Measurements from ENCODE around the gene AGTPBP1. TPM values are rescaled to one million over a fixed set of nuclear protein-coding genes. Genes with fewer than 3 reads are reported as not detected.

AGTPBP1 gene
- total and polyA plus RNA-seq, 2 experiments from 2014 or later = 6.6 to 12.9 TPM

- Histone ChIP-seq H3K4me3 (no peak overlapping the region), H3K9me3 (ENCODE audit: low read depth) (no peaks in the 10 kb centered on the region), H3K9ac (no peak overlapping the region), H2AFZ (no peak overlapping the region), H3K9me2 (ENCODE audit: insufficient read depth) (no peaks in the 10 kb centered on the region), H3K4me2 (ENCODE audit: unreplicated experiment) (no peak overlapping the region), H4K20me1 (ENCODE audit: insufficient read depth) (no peaks in the 10 kb centered on the region), H3K36me3 (ENCODE audit: low read depth) (no peaks in the 10 kb centered on the region), H3K27ac (0 out of 2 replicates have a peak overlapping the region, but pooled peaks have one; percentile 5), H3K4me1 (ENCODE audit: insufficient read depth) (peaks cover 14% of the 10 kb centered on the region), H3K79me2 (ENCODE audit: insufficient read depth) (no peaks in the 10 kb centered on the region), H3K27me3 (replicated peaks; ENCODE audit: insufficient read depth) (no peaks in the 10 kb centered on the region), H3F3A (ENCODE audit: insufficient read depth) (no peaks in the 10 kb centered on the region)
- DNase-seq = peak; percentile 77
- TF ChIP-seq EZH2phosphoT487 (IDR thresholded peaks at IDR 0.05; ENCODE audit: insufficient read depth, low read depth) (no peak), EZH2 (IDR thresholded peaks at IDR 0.05; ENCODE audit: insufficient read depth, poor library complexity, severe bottlenecking) (no peak)
- WGBS, 2 experiments (ENCODE audit: low coverage in 1 of 2, low lambda C conversion rate in 2 of 2, missing lambda C conversion rate in 2 of 2) = 3% methylated on average over 2 of the region's 2 CpGs
- in situ Hi-C loops (cut with MboI) = no loop called here
These were observed 171.8 kb downstream of the AGTPBP1 start for GRCh38 chr9:85569988-85570387.

GRCh38 chr9:85559526-85559925, 182.2 kb downstream of the AGTPBP1 start:
- Histone ChIP-seq H3K36me3 (ENCODE audit: low read depth) (no peaks in the 10 kb centered on the region), H3K79me2 (ENCODE audit: insufficient read depth) (no peaks in the 10 kb centered on the region), H3K4me3 (no peak overlapping the region), H3K27ac (no peak overlapping the region), H3K9ac (no peak overlapping the region), H3K9me2 (ENCODE audit: insufficient read depth) (no peaks in the 10 kb centered on the region), H3K4me2 (ENCODE audit: unreplicated experiment) (no peak overlapping the region), H2AFZ (no peak overlapping the region), H4K20me1 (ENCODE audit: insufficient read depth) (no peaks in the 10 kb centered on the region), H3K4me1 (ENCODE audit: insufficient read depth) (no peaks in the 10 kb centered on the region), H3K27me3 (replicated peaks; ENCODE audit: insufficient read depth) (no peaks in the 10 kb centered on the region), H3K9me3 (ENCODE audit: low read depth) (no peaks in the 10 kb centered on the region), H3F3A (ENCODE audit: insufficient read depth) (no peaks in the 10 kb centered on the region)
- 66 to 71% methylated on average over 3 of the region's 3 CpGs for WGBS, 2 experiments (ENCODE audit: low coverage in 1 of 2, low lambda C conversion rate in 2 of 2, missing lambda C conversion rate in 2 of 2)
- TF ChIP-seq EZH2 (IDR thresholded peaks at IDR 0.05; ENCODE audit: insufficient read depth, poor library complexity, severe bottlenecking) (no peak), EZH2phosphoT487 (IDR thresholded peaks at IDR 0.05; ENCODE audit: insufficient read depth, low read depth) (no peak)
- in situ Hi-C loops (cut with MboI) = no loop called here
- DNase-seq = no peak

- H3K9me3 ChIP-seq (ENCODE audit: low read depth) = no peaks in the 10 kb centered on the region
- no peaks in the 10 kb centered on the region for H3F3A ChIP-seq (ENCODE audit: insufficient read depth)
- WGBS, 2 experiments (ENCODE audit: low coverage in 1 of 2, low lambda C conversion rate in 2 of 2, missing lambda C conversion rate in 2 of 2) = 87 to 100% methylated on average over 1 of the region's 1 CpG
- no peak overlapping the region for H3K4me2 ChIP-seq (ENCODE audit: unreplicated experiment)
- H3K9ac ChIP-seq = no peak overlapping the region
- no peaks in the 10 kb centered on the region for H3K36me3 ChIP-seq (ENCODE audit: low read depth)
- no peak overlapping the region for H3K27ac ChIP-seq
- in situ Hi-C loops (cut with MboI) = no loop called here
- no peaks in the 10 kb centered on the region for H3K4me1 ChIP-seq (ENCODE audit: insufficient read depth)
- no peaks in the 10 kb centered on the region for H3K27me3 ChIP-seq (replicated peaks; ENCODE audit: insufficient read depth)
- TF ChIP-seq EZH2phosphoT487 (IDR thresholded peaks at IDR 0.05; ENCODE audit: insufficient read depth, low read depth) = no peak
- no peak for TF ChIP-seq EZH2 (IDR thresholded peaks at IDR 0.05; ENCODE audit: insufficient read depth, poor library complexity, severe bottlenecking)
- H3K4me3 ChIP-seq = no peak overlapping the region
- no peaks in the 10 kb centered on the region for H4K20me1 ChIP-seq (ENCODE audit: insufficient read depth)
- DNase-seq = no peak
- no peak overlapping the region for H2AFZ ChIP-seq
- no peaks in the 10 kb centered on the region for H3K79me2 ChIP-seq (ENCODE audit: insufficient read depth)
- H3K9me2 ChIP-seq (ENCODE audit: insufficient read depth) = no peaks in the 10 kb centered on the region
These were observed 187.4 kb downstream of the AGTPBP1 start for GRCh38 chr9:85554349-85554748.

GRCh38 chr9:85553475-85553874, 188.3 kb downstream of the AGTPBP1 start:
- H3F3A ChIP-seq (ENCODE audit: insufficient read depth) = no peaks in the 10 kb centered on the region
- no peak overlapping the region for H2AFZ ChIP-seq
- WGBS, 2 experiments (ENCODE audit: low coverage in 1 of 2, low lambda C conversion rate in 2 of 2, missing lambda C conversion rate in 2 of 2) = 92 to 94% methylated on average over 5 of the region's 5 CpGs
- no peak overlapping the region for H3K4me3 ChIP-seq
- H3K9me2 ChIP-seq (ENCODE audit: insufficient read depth) = no peaks in the 10 kb centered on the region
- no peaks in the 10 kb centered on the region for H3K4me1 ChIP-seq (ENCODE audit: insufficient read depth)
- in situ Hi-C loops (cut with MboI) = no loop called here
- no peak overlapping the region for H3K4me2 ChIP-seq (ENCODE audit: unreplicated experiment)
- no peak overlapping the region for H3K9ac ChIP-seq
- H3K27me3 ChIP-seq (replicated peaks; ENCODE audit: insufficient read depth) = no peaks in the 10 kb centered on the region
- no peak overlapping the region for H3K27ac ChIP-seq
- DNase-seq = no peak
- TF ChIP-seq EZH2phosphoT487 (IDR thresholded peaks at IDR 0.05; ENCODE audit: insufficient read depth, low read depth) (no peak), EZH2 (IDR thresholded peaks at IDR 0.05; ENCODE audit: insufficient read depth, poor library complexity, severe bottlenecking) (no peak)
- no peaks in the 10 kb centered on the region for H3K36me3 ChIP-seq (ENCODE audit: low read depth)
- H4K20me1 ChIP-seq (ENCODE audit: insufficient read depth) = no peaks in the 10 kb centered on the region
- H3K79me2 ChIP-seq (ENCODE audit: insufficient read depth) = no peaks in the 10 kb centered on the region
- no peaks in the 10 kb centered on the region for H3K9me3 ChIP-seq (ENCODE audit: low read depth)

- Histone ChIP-seq H3K36me3 (ENCODE audit: low read depth) (no peaks in the 10 kb centered on the region), H3K9me3 (ENCODE audit: low read depth) (no peaks in the 10 kb centered on the region), H3K9ac (no peak overlapping the region), H3K4me3 (no peak overlapping the region), H3K79me2 (ENCODE audit: insufficient read depth) (no peaks in the 10 kb centered on the region), H3K27me3 (replicated peaks; ENCODE audit: insufficient read depth) (no peaks in the 10 kb centered on the region), H4K20me1 (ENCODE audit: insufficient read depth) (no peaks in the 10 kb centered on the region), H3K4me1 (ENCODE audit: insufficient read depth) (no peaks in the 10 kb centered on the region), H3F3A (ENCODE audit: insufficient read depth) (no peaks in the 10 kb centered on the region), H2AFZ (no peak overlapping the region), H3K27ac (no peak overlapping the region), H3K4me2 (ENCODE audit: unreplicated experiment) (no peak overlapping the region), H3K9me2 (ENCODE audit: insufficient read depth) (no peaks in the 10 kb centered on the region)
- no peak for DNase-seq
- 83 to 88% methylated on average over 2 of the region's 2 CpGs for WGBS, 2 experiments (ENCODE audit: low coverage in 1 of 2, low lambda C conversion rate in 2 of 2, missing lambda C conversion rate in 2 of 2)
- TF ChIP-seq EZH2phosphoT487 (IDR thresholded peaks at IDR 0.05; ENCODE audit: insufficient read depth, low read depth) (no peak), EZH2 (IDR thresholded peaks at IDR 0.05; ENCODE audit: insufficient read depth, poor library complexity, severe bottlenecking) (no peak)
- in situ Hi-C loops (cut with MboI) = no loop called here
These were observed 194.2 kb downstream of the AGTPBP1 start for GRCh38 chr9:85547599-85547998.

All from GM23248 (cell line).